ENCODE measurements around the gene NXF1.
"Not testable (repeated sequence)": the region's sequence is repeated elsewhere in the genome, so short reads cannot be mapped to it uniquely, and the experiment has no call there.

Gene NXF1

DNA sequence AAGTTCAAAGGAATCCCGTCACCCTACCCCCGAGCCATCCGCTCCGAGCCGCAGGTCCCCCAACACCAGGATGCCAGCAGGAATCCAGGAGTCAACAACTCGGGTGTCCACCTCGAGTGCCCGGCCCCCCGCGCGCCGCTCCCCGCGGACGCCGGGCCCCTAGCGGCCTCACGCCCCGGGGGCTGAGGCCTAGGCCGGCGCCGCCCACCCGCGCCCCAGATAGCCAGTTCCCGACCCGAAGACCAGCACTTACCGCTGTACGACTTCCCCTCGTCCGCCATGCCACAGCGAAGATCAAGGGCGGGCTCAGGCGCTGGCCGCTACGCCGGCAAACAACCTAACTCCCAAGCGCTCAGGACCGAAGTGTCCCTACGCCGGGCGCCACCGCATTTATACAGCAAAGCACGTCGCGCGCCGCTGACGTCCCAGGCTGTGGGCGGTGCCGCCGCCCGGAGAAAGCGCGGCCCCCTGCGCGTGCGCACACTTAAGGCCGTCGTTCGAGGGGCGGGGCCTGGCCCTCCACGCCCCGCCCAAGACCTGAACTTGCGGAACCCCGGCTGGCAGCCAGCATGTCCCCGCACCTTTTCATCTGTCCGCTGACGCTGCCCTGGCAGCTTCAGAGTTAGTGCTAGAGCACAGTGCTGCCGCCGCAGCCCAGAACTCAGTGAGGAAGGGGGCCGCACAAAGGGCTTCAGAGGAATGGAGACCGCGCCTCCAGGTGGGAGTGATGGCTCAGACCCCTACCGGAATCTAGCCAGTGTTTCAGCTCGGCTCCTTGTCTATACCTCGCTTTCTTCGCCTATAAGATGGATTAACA is at the start of gene NXF1:
NXF1 (minus strand) TSS at position 365 of the 817 bp plus-strand sequence; CDS start at position 281, 84 bp downstream.
- peak; percentile 97 for DNase-seq (ENCODE audit: low read depth)

DNA sequence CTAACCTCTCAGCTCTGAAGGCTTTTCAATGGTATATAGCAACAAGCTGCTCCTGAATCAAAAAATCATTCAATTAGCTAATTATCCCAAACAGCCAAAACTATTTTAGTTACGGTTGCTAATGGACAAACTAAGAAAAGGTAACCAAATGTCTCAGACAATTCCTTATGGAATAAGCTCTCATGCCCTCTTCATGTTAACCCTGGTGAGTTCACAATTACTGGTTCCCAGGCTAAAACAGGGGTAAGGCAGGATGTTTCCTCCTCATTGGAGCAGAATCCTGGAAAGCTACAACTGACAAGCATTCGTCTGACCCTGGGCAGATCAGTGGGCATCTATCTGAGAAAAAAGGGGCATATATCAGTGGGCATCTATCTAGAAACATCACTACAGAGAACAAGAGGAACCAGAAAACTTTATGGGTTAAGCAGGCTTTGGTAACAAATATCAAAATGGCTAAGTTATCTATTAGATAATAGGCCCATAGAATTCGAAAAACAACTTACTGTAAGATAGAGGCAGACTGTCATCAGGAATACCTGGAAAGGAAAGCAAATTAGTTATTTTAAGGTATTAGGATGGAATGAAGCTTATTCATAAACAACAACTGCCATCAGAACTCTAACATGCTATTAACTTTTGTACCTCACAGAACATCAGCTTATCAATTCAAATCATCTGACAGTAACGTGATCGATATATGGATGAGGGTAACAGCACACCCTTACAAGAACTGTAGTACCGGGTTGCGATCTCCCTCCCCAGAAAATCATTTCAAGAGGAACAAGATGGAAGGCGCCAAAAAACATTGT is 49.0 kb upstream of the NXF1 start:
- no peak for DNase-seq (ENCODE audit: low read depth)

DNA sequence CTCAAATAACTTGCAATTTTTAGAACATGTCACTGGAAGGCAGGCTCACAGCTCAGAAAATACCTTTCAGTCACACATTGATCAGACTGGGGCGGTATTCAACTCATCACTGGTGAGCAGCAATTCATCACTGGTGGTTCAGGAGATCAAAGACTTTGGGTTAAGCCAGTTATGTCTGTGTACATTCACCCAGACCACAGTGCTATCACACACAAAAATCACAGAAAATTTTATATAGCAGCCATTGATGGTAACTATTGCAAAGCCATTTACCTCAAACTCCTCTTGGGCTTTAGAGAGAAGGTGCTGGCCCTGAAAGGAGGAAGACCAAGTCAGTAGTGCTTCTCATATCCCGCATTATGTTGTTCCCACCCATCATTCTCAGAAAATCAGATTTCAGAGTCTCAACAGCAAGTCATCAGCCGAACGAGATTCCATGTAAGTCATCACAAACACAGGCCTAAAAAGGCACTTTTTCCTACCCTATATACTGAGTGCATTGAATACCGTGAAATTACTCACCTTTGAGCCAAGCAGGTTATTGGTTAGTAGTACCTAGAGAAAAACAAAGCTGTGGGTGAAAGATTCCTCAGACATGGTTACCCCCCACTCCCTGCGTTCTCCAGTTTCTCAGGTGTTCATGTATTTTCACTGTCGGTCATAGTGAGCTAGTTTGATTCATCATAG is 48.2 kb upstream of the NXF1 start:
- no peak for DNase-seq (ENCODE audit: low read depth)

DNA sequence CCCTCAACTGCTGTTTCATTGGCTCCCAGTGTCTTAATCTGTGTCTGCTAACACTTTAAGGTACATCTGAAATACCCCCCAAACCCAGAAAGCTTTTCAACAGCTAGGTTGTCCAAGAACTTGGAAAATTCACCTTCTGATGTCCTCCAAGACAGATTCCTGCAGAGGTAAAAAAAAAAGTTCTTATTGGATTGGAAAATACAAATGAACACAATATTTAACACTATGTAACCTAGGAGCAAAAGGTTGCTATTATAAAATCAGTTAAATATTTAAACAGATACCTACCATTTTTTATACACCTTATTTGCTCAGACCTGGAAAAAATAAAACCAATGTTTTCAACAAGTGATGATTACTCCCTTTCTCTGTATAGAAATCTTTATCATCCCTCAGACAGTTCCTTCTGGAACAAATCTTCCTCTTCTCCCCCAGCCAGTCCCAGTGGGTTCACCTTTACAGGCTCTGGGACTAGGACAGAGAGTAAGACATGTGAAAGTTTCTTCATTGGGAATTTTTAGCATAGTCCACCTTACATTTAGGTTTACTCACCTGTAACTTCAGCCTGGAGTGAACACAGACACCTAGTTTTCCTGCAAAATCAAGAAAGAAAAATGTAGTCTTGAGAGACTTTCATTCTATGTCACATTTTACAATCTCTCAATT is 47.4 kb upstream of the NXF1 start:
- no peak for DNase-seq (ENCODE audit: low read depth)

DNA sequence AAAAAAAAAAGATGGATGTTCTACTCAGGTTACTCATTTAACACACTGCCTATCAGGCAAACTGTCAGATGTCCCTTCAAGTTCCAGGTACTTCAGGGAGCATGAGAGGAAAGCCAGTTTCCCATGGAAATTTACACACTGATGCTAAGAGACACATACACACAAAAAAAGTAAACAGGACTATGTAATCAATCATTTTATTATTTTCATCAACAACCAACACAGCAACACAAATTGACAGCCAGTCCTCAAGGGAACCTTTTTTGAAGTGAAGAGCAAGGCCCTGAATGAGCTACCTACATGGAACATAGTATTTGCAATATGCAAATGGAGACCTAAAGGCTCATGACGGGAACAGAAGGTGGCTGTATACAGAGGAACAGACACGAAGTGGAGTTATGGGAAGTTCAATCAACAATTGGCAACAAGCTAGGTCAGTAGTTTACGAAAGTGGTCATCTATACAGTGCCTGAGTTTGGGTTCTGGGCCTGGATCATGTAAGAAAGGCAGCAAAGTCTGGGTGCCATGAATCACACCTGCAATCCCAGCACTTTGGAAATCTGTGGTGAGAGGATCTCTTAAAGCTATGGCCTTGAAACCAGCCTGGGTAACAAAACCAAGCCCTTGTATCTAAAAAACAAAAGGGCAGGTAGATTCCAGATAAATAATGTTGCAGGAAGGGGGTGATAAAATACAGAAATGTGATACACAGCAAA is 46.7 kb upstream of the NXF1 start:
- DNase-seq (ENCODE audit: low read depth), result no peak

DNA sequence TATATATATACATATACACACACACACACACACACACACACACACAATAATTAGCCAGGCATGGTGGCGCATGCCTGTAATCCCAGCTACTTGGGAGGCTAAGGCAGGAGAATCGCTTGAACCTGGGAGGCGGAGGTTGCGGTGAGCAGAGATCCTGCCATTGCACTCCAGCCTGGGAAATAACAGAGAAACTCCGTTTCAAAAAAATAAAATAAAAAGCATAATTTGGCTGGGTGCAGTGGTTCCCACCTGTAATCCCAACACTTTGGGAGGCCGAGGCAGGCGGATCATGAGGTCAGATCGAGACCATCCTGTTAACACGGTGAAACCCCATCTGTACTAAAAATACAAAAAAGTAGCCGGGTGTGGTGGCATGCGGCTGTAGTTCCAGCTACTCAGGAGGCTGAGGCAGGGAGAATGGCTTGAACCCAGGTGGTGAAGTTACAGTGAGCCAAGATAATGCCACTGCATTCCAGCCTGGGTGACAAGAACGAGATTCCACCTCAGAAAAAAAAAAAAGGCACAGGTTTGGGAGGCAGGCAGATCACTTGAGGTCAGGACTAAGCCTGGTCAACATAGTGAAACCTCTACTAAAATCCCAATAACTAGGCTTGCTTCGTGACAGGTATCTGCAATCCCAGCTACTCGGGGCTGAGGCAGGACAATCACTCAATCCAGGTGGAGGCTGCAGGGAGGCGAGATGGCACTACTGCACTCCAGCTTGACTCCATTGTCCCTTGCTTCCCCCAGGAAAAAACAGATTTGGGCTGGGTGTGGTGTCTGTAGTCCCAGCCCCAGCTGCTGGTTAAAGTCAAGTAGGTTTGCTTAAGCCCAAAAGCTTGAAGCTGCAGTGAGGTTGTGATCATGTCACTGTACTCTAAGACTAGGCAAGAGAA is 45.9 kb upstream of the NXF1 start:
- DNase-seq (ENCODE audit: low read depth), result no peak

DNA sequence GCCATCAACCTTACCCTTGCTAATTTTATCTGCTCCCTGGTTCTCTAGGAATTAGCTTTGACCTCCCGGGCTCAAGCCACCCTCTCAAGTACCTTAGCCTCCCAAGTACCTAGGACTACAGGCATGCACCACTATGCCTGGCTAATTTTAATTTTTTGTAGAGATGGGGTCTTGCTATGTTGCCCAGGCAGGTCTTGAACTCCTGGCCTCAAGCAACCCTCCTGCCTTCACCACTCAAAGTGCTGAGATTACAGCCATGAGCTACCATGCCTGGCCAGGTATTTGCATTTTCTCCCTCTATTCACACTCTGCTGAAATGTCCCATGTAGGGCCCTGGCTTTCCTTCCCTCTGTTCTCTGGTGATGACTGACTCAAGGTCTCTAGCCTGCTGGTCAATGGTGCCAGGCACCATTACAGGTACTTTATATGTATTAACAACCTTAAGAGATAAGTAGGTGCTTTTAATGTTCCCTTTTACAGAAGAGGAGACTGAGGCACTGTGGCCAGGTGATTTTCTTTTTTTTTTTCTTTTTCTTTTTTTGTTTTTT is 42.6 kb upstream of the NXF1 start:
- DNase-seq (ENCODE audit: low read depth), result no peak

DNA sequence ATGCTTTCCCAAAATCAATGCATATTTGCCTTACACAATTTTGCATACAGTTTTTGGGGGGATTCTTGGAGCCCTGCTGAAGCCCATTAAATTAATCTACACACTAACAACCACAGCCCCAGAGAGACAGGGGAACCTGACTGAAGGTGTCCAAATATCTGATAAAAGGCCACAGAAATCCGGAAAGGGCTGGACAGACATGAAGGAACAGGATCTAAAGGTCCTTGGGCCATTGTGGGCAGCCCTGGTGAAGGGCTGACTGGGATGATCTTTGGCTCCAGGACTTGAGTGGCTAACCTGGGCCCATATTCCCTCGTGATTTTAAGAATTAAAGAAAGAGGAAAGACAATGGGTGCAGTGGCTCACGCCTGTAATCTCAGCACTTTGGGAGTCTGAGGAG is 40.9 kb upstream of the NXF1 start:
- no peak for DNase-seq (ENCODE audit: low read depth)

DNA sequence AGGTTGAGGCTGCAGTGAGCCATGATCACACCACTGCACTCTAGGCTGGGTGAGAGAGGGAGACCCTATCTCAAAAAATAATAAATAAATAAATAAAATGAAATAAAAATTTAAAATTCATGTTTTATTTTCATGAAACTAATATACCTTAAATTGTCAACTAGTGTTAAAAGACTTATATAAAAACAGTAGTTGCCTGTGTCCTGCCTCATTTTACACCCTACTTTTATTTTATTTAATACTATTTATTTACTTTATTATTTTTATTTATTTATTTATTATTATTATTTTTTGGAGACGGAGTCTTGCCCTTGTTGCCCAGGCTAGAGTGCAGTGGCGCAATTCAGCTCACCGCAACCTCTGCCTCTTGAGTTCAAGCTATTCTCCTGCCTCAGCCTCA is 38.9 kb upstream of the NXF1 start:
- DNase-seq (ENCODE audit: low read depth), result no peak

DNA sequence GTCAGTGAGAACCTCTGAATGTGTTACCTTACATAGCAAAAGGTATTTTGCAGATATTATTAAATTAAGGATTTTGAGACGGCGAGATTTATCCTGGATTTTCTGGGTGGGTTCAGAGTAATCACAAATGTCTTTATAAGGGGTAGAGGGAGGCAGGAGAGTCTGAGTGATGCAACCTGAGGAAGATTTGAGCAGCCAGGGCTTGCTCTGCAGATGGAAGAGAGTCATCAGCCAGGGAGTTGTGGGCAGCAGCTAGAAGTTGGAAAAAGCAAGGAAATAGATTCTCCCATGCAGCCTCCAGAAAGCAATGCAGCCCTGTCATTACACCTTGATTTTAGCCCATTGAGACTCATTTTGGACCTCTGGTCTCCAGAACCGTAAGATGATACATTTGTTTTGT is 38.2 kb upstream of the NXF1 start:
- DNase-seq (ENCODE audit: low read depth), result no peak

DNA sequence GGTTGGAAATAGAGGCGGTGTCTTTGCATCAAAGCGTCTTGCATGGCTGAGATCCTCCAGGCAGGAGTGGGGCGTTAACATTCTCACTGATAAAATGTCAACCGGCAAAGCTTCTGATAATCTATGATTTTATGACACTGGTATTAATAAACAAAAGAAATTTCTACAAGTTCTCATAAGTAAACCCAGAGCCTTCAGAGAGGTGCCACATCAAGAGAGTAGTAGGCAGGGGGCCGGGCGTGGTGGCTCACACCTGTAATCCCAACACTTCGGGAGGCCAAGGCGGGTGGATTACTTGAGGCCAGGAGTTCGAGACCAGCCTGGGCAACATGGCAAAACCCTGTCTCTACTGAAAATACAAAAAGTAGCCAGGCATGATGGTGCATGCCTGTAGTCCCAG is 37.7 kb upstream of the NXF1 start:
- not testable (repeated sequence) for DNase-seq (ENCODE audit: low read depth)

DNA sequence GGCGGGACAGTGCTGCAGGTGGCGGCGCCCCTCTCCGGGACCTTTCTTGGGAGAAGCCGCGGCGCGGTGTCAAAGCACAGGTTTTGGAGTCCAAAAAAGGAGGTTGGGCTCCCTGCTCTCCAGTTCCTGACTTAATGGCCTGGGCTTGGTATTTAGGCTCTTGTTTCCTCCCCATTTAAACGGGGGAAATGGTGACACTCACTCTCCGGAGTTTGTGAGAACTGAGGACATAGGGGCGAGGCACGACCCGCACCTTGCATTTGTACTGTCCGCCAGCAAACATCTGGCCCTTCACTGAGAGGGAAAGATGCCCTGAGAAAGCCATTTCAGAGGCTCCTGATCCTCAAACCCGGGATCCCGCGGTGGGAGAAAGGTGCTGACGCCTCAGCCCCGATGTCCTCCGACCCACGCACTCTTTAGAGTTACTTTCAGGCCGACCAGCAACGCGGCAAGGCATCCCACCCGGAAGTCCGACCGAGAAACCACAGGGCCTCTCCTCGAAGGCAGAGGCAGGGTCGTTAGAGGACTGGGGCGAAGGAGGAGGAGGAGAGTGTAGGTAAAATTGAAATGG is 37.0 kb upstream of the NXF1 start:
- no peak for DNase-seq (ENCODE audit: low read depth)

DNA sequence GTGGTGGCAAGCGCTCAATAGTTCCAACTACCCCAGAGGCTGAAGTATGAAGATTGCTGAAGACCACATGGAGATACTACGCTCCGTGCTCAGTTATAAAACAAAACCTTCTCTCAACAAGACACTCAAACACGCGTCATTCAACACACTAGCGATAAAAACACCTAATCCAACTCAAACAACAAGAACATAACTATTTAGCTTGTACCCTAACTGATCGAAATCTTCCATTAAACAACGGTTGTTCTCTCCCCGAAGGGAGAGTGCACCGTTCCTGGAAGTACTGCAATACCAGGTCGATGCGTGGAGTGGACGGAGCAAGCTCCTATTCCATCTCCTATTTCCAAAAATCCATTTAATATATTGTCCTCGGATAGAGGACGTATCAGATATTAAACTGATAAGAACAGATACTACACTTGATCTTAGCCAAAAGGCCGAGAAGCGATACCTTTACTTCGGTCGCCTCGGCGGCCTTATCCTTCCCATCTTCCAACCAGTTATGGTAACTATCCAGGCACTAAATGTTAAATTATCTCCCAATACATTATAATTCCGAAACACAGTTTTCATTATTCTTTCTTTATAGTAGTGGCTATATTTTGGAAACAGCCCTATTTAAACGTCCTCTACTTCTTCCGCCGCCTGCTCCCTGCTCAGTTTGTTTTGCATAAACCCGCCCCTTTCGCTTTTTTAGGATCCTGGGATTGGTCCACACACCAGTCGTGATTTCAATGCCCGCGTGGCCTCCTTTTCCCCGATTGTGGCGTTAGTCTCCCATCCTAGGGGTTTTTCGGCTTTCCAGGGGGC is 36.3 kb upstream of the NXF1 start:
- DNase-seq (ENCODE audit: low read depth), result no peak

DNA sequence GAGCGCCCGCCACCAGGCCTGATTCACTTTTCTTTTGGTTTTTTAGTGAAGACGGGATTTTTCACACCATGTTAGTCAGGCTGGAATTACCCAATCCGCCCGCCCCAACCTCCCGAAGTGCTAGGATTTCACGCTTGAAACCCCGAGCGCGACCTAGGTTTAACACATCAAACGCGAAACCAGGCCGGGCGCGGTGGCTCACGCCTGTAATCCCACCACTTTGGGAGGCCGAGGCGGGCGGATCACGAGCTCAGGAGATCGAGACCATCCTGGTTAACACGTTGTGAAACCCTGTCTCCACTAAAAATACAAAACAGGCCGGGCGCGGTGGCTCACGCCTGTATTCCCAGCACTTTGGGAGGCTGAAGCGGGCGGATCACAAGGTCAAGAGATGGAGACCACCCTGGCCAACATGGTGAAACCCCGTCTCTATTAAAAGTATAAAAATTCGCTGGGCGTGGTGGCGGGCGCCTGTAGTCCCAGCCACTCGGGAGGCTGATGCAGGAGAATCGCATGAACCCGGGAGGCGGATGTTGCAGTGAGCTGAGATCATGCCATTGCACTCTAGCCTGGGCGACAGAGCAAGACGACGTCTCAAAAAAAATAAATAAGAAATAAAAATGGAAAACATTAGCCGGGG is 35.6 kb upstream of the NXF1 start:
- peak; percentile 67 for DNase-seq (ENCODE audit: low read depth)

DNA sequence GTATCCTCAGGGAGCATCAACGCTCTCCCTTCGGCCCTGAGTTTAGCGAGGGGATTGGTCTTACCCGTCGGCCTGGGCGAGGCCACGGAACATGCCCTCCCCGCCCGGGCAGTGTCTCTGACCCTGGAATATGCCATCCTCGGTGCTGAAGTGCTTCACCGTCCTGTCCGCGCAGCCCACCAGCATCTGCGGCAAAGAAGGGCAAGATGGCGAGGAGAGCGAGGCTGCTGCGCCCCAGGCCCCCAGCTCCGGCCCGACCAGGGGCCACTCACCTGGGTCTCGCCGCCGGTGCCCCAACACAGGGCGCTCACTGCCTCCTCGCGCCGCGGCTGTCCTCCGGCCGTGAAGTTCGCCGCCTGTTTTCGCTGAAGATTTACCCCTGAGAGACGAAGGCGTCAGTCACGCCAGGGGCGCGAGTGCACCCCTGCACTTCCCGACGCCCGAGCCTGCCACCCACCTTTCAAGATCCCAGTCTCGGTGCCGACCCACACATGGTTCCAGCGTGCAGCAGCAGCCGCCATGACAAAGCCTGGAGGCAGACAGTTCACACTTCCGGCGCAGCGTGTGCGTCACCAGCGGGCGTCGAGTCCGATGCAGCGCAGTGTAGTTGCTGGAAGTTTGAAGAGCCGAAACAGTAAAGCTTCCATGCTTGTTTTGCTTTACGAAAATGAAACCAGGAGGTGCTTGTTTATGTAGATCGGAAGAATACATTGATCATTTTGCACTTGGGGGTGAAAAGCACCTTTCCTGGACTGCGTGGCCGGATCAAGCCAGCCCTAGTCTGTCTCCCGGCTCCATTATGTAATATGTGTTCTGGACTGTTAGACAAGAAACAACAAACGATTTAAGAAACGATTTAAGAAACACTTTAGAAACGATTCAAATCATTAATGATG is 34.1 kb upstream of the NXF1 start, which contains the start of gene WDR74:
WDR74 (minus strand) TSS at position 541 of the 896 bp plus-strand sequence; CDS start at position 521, 20 bp downstream.
- peak; percentile 80 for DNase-seq (ENCODE audit: low read depth)

DNA sequence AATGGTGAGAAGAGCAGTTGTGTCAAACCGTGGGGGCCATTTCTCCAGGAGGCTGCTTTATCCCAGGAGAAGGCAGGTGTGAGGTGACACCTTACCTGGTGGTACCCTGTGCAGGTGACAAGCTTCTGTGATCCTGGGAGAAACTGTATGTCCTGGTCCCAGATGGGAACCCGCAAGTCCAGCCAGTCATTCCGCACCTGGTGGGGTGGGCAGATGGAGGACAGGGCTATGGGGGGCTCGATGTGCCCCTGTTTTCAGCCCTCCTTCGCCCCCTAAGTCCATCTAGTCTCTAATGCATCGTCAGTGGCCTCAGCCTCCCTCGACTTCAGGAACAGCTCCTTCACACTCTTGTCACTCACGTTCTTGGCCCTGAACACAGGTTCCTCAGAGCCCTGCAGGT is 30.1 kb upstream of the NXF1 start:
- DNase-seq (ENCODE audit: low read depth), result no peak
